SK-N-MC (cell line): ENCODE results near the gene INS.

Experiments used
- EZH2 ChIP-seq: fragments of 200-600 bp; sonication (generic); IDR thresholded peaks from one replicate; pipeline ENCODE4 v1.6.1; 2017; ENCODE audit warnings: antibody characterized with exemption
- FOXP2 ChIP-seq: optimal IDR thresholded peaks from 2 replicates; pipeline ENCODE3; 2011; ENCODE audit warnings: mild to moderate bottlenecking, moderate library complexity; ENCODE audit not compliant: insufficient read depth; ENCODE audit errors: extremely low read length, control extremely low read depth

DNA sequence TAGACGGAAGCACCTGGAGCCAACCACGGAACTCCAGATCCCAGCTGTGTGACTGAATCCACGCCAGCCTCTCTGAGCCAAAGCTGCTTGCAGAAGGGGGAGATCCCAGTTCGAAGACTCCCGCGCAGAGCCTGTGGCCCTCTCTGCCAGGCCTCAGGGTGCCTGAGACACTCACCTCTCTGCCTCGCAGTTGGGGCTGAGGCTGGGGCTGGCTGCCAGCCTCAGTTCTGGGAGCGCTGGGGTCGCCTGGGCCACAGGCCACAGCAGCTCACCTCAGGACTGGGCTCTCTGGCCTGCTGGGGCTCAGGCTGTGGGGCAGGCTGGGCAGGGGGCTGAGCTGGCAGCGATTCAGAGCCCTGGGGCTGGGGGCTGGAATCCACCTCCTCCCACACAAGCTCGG lies 13.6 kb downstream of the INS start:
- TF ChIP-seq EZH2, result no peak
- no peak for TF ChIP-seq FOXP2
